Measurements from ENCODE around the gene TXNRD2.
"Not testable (repeated sequence)": the region's sequence is repeated elsewhere in the genome, so short reads cannot be mapped to it uniquely, and the experiment has no call there.

The TXNRD2 gene

DNA sequence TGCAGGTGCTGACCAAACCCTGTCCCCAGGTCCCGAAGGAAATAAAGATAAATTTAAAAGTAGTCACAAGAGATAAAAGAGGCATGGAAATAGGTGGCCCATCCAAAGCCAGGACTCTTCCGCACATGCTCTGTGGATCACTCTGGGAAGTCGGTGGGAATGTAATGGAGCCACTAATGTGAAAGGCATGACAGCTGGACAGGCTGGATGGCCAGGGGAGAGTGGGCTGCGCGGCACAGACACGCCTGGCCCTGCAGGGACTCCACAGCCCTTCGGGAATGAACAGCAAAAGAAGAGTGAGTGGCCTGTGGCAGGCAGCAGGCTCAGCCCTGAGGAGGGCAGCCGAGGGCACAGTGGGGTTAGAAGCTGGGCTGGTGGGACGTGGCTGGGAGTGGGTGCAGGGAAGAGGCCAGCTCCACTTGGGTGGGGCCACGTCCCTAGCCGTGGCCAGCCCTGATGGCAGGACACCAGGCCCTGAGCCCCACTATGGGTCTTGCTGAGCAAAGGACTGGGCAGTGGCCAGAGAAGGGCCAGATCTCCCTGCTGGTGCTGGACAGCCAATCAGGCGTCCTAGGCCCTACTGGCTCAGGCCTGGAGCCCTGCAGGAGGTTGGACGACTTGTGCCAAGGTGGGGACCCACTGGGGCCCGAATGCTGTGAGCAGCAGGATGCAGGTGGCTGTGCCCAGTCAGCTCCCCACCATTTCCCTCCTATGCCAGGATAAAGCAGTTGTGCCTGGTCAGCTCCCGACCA is 55.6 kb downstream of the TXNRD2 start:
- no peak for DNase-seq

DNA sequence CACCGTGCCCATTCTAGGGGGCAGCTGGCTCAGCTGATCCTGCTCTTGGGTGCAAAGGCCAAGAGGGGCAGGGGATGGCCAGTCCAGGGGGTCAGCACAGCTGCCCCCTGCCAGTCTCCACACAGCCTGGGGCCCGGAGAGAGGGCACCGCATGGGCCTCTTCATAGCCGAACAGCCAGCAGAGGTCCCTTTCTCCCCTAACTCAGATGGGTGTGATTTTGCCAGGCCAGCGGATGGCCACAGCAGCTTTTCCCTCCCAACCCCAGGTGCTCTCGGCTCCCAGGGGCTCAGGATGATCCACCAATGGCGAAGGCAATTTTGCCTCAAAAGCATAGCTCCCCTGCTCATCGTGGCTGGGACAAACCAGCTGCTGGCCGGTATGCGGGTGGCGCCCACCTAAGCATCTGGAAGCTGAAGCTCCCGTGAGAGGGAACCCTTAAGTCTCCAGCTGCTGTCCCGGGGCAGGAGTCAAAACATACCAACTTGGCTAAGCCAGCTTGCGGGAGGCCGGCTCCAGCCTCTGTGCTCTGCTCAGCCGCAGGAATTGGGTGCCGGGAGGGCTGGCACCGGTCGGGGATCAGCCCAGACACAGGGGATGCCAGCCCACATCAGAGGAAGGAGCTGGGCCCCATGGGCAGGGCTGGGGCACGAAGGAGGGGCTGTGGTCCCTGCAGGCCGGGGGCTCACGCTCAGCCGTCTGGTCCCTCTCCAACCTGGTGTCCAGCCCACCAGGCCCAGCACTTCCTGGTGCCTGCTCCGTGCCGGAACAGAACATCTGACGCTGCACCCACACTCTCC is 56.5 kb downstream of the TXNRD2 start:
- no peak for DNase-seq

DNA sequence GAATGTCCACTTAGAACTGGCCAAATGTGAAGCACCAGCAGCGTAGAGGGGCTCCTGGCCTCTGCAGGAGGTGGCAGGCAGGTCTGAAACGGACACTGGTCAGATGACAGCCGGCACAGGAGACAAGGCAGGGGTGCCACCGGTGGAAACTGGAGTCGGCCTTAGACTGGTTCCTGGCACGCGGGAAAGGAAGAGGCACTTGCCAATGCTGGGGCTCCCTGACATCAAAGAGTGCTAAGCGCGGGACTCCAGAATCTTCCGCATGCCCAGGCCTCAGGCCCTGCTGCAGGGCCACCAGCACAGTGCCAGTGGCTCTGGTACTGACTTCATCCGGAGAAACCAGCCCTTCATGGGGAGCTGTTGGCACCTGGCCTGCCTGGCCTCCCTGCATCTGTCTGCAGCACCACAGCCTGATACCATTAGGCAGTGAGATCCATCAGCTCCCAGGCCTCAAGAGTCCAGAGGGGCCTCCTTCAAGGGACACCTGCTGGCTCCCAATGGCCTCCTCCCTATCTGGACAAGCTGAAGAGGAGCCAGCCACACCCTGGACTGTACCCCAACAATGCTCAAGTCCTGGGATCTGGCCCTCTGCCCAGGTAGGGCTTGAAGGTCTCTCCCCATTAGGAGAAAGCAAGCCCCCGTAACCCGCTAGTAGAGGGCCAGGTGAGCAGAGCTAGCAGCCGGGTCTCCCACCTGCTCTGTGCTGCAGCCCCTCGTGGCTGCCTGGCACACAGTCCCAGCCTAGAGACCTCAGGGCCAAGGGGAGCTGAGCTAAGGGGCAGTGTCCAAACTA is 57.3 kb downstream of the TXNRD2 start:
- no peak for DNase-seq

GRCh38 chr22:19883446-19883845 is 58.2 kb downstream of the TXNRD2 start:
- DNase-seq, result not testable (repeated sequence)

- no peak for DNase-seq
These were observed 58.9 kb downstream of the TXNRD2 start for GRCh38 chr22:19882446-19883381.

DNA sequence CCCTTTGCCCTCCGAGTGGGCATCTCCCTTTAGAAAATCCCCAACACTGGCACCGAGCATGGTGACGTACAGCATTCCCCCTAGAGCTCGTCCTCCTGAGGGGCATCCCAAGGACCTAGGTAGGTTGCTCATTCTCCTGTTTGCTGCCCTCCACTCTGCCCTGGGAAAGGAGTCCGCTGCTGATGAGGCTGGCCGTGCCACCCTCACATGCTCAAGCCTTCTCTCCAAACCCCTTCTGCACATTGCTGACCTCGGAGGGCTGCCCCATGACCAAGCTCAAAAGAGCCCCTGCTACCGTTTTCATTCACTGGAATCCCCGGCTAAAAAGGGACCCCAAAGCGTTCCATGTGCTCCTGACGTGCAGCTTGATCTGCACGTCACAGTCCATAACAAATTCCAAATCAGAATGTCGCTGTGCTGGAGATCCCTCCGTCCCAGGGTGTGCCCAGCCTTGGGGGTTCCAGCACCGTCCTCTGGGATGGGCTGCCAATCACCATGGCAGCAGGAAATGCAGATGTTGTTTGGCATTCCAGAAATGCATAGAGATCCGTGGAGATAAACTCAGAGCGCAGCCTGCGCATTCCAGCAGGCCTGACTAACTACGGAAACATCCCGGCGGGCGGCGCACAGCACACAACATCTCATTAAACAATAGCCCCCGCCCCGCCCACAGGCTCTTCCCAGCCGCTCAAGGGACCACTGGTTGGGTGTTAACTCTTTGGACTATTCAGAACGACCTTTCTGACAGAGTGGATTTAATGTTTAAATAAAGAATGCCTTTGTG is 60.6 kb downstream of the TXNRD2 start:
- DNase-seq, result no peak

DNA sequence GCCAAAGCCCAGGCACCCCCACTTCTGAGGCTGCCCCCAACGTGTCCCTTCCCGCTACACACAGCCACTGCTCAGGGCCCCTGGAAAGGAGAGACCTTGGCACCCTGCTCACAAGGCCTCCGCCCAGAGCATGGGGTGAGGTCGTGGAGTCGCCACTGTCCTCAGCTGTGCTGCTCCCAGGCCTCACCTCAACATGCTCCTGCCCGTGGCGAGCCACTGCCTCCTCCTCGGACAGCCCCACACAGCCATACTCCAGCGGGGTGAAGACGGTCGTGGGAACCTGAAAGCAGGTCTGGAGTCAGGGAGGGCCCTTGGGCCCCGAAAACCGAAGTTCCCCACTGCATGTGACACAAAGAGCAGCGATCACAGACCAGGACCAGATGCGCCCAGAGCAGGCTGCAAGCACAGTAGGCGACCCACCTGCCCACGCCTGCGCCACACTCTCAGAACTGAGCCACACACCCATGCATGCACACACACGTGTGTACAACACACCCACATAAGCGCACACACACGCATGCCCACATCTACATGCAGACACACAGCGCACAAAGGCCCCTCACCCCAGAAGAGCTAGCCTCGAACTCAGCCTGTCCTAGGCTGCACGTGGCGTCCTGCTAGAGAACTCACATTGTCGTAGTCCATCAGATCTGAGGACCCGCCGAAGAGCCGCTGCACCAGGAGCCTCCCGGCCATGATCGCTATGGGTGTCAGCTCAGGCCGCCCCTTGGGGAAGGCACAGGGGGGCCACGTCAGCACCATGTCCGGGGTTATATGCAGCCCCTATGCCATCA is 61.4 kb downstream of the TXNRD2 start:
- no peak for DNase-seq

- DNase-seq, result no peak
These were observed 62.0 kb downstream of the TXNRD2 start for GRCh38 chr22:19879643-19879991.

DNA sequence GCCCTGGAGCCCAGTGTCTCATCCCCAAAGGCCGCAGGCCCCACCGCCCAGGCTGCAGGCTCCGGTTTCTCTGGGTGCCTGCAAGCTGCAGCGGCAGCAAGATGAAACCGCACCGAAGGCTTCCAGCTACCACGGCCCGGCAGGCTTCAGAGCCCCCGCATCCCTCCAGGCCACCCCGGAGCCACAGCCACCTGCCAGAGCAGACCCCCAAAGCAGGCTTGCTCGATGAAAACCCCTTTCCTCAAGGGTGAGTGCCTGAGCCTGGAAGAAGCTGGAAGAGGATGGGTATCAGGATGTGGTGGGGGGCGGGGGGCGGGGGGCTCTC is 62.4 kb downstream of the TXNRD2 start:
- DNase-seq, result no peak

DNA sequence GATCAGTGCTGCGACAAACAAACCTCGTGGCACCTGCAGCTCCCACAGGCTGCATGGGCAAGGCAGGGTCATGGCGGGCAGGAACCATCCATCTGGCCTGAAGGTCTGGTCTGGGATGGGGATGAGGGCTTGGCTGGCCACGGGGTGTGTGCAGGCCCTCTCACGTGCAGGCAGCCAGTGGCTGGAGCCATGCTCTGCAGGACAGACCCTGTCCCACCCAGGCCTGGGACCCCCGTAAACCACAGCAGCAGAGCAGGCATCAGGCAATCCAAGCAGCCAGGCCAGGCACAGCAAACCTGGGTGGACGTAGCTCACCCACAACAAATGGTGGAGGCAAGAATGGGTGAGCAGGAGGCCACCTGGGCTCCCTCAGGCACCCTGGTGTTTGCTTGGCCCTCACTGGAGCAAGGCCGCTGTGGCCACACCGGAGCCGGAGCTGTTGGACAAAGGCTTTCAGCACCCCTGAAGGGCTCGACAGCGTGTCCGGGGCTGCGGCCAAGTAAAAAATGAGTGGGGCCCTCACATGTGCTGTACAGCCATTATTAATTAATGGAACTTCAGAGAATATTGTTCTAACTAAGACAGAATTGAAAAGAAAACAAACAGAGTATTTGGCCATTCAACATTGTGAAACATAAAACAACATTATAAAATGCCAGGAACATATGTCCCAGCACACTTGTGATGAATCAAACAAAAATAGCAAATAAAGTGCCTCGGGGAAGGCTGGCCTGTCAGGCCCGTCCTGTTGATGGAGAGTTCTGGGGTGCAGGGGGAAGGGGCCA is 63.0 kb downstream of the TXNRD2 start:
- DNase-seq, result no peak

- no peak for DNase-seq
These were observed 63.8 kb downstream of the TXNRD2 start for GRCh38 chr22:19877626-19878339.

- DNase-seq, result no peak
These were observed 64.5 kb downstream of the TXNRD2 start for GRCh38 chr22:19876941-19877625.

DNA sequence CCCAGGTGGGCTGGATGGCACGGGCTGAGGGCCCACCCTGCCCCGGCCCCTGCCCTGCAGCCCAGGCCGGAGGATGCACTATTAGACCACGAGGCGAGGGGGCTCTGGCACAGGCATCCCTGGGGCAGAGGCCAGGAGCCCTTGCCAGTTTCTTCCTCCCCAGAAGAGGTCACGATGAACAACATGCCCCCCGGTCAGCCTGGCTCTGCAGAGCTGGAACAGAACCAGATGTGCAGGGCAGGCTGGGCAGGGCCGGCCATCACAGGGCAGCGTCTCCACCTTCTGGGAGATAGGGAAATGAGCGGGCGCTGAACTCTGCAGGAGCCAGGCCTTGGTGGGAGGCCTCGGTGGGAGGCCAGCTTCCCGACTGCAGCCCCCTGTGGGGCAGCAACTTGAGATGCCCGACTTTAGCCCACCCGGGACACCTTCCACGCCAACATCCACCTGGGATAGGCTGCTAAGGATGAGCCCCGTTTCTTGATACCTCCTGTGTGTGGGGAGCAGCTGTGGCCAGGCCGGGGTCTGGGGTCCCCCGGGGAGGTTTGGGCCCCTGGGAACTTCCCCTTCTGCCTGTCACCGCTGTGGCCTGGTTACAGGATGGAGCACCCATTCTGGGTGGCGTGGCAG is 65.2 kb downstream of the TXNRD2 start:
- no peak for DNase-seq

- DNase-seq, result no peak
These were observed 65.9 kb downstream of the TXNRD2 start for GRCh38 chr22:19875531-19876313.

- no peak for DNase-seq
These were observed 66.5 kb downstream of the TXNRD2 start for GRCh38 chr22:19875061-19875530.

DNA sequence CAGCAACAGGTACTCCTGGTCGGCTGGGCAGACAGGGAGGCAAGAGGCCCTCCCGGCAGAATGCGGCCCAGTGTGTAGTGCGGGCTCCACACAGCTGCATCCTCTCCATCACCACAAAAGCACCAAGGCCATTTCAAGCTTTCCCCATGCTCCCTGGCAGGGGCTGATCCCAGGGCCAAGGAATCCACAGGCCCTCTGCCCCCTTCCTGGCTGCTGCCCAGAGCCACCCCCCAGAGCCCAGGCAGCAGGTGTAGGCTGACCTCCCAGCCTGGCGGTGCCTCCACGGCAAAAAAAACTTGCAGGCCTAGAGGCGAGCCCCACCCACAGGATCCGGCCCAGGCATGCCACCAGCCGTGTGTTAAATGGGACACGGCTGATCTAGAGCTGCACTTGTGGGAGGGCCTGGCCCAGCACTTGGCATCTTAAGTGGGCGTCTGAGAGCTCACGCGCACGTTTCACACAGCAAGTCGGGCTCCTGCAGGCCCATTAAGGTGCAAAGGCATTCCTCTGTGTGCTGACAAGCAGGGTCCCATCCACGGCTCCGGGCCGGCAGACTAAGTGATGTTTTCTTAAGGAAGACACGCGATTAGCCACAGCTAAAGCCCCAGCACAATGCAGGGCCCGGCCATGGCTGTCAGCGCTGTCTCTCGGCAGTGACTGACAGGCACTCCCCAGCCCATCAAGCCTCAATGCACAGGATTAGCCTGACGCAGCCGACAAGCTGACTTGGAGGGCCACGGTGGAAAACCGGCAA is 67.1 kb downstream of the TXNRD2 start:
- no peak for DNase-seq

DNA sequence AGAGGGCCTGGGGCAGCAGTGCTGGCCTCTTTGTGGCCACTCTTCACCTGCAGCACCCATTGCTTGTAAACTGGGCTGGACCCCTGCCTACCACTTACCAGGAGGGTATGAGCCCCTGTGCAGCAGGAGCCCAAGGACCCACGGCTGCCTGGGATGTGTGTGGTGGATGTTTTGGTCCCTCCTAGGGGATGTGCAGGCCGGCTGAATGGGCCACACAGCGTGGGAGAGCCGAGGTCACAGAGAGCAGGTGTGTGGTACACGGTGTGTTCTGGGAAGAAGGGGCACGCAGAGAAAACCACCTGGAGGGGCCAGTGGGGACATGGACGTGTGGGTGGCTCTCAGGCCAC is 67.7 kb downstream of the TXNRD2 start:
- no peak for DNase-seq

Measured in effector CD4-positive, alpha-beta T cell (primary cell).